ENCODE measurements around the gene GPR137.

The GPR137 gene

DNA sequence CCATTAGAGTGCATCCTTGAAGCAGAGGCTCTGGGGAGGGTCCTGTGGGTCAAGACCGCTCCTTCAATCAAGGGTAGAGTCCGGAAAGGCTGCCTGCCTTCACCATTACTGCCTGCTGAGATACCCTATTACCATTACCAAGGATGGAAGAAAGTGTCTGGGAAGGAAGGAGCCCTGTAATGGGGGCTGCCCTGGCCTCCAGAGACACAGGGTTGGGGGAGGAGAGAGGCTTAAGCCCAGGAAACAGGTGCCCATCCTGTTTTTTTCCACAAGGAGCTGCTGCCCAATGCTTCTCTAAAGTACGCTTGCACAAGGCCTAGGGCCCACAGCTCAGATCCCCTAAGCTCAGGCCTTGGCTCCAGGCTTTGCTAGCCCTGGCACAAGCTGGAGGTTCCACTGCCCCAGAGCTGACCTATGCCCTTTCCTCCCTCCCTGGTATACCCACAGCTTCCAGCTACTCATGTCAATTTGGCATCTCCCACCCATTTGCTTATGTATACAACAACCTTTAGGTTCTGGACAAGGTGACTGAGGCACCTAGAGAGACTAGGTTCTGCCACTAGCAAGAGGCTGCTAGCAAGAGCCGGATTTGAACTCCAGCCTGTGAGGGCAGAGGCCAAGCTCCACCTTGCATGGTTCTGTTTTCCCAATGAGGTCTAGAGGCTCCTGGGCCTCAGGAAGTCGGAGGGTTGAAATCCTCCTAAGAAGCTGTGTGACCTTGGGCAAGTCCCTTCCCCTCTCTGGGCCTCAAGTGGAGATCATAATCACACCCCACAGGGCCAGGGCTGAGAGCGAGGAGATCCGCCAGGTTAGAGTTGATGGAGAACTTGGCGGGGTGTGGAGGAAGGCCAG lies 35.9 kb upstream of the GPR137 start:
- DNase-seq (ENCODE audit: low spot score), result no peak

DNA sequence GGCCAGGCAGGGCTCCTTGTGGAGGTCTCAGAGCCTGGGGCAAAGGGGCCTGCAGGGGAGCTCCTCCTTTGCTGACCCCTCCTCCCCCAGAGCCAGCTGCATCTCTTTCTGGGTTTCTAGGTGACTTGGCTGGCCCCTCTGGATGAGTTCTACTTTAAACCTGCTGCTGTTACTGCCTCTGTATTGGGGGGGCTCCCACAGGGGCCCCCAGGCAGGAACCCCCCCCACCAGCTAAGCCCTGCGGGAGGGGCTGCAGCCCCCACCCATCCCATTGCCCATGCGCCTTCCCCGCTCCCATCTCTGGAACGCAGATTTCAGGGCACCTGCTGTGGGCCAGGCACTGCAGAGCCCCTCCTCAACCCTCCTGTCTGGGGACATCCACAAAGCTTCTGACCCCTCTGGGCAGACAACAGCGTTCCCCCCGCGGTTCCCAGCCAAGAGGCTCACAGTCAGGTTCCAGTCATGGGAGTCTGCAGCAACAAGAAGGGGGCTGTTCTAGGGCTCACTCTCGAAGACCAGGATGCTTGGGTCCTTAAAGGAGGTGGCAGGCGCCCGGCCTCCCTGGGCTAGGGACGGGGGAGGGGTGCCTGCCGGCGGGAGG lies 35.1 kb upstream of the GPR137 start:
- no peak for DNase-seq (ENCODE audit: low spot score)

DNA sequence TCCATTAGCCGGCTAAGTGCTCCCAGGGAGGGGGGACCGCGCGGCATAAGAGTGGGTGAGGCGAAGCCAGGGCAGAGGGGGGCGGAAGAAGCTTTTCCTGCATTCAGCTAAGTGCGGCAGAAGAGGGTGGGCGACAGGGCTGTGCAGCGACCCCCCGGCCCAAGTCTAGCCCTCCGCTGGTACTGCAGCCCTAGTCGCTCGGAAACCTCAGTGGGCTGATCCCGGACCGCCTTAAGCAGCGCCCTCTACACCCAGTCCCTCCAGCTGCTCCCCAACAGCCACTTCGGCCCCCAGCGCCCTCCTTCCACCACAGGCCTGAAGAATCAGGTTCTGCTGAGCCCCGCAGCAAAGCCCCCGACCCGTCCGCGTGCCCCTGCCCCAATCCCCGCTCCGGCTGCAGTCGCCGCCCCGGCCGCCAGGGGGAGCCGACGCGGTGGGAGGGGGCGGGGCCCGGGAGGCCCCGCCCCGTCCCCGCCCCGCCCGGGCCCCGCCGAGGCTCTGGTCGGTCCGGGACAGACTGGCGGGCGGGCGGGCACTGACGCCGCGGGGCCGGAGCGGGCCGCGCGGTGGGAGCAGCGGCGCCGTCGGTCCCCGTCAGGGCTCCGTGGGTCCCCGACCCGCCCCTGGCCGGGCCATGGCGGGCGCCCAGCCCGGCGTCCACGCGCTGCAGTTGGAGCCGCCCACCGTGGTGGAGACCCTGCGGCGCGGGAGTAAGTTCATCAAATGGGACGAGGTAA lies 34.5 kb upstream of the GPR137 start, which contains the start of gene PLCB3:
Gene PLCB3, plus strand, starts transcription at position 515 of the 737 bp plus-strand sequence. Its CDS starts 120 bp downstream, at position 635.
- DNase-seq (ENCODE audit: low spot score), result no peak

DNA sequence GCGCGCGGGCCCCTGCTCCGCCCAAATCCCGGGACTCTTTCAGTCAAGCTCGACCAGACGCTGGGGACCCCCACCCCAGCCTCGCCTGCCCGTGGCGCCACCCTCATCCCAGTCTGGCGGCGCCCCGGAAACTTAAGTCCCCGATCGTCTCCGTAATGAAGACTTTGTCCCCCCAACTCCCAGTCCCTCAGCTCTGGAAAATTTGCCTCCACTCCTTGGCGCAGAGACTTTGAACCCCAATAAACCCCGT lies 34.0 kb upstream of the GPR137 start:
- no peak for DNase-seq (ENCODE audit: low spot score)

DNA sequence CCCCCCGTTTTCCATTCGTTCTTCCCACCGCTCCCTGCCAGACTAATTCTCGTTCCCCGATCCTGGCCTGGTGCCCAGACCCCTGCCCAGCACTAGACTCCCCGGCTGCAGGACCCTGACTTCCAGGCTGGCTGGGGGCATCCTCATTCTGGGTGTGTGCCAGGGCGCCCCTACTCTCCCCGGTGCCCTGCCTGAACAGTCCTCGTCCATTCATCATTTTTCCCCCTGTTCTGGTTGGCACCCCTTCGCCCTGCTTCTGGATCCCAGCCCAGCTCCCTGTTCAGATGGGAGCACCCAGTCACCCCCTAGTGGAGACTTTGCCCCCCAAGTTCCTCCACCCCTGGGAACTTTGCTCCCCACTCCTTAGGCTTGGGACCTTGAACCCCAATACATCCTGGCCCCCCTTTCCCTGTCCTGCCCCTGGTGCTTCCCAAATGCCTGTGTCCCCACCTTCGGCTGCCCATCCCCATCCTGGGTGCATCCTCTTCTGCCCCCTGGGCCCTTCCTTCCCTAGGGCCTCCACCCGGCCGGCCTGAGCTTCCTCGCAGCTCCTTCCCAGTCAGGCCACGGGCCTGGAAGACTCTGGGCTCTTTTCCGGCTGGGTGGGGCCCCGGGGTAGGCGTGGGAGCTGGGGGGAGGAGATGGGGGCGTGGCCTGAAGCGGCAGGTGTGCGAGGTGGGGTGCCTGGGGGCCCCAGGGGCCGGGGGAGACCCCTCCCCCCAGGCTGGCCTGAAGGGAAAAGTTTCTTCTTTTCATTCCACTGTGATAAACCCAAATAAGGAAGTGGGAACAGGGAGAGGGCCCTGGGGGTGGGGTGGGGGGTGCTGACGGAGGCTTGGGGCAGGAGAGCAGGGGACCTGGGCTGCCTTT lies 33.4 kb upstream of the GPR137 start:
- DNase-seq (ENCODE audit: low spot score), result no peak

DNA sequence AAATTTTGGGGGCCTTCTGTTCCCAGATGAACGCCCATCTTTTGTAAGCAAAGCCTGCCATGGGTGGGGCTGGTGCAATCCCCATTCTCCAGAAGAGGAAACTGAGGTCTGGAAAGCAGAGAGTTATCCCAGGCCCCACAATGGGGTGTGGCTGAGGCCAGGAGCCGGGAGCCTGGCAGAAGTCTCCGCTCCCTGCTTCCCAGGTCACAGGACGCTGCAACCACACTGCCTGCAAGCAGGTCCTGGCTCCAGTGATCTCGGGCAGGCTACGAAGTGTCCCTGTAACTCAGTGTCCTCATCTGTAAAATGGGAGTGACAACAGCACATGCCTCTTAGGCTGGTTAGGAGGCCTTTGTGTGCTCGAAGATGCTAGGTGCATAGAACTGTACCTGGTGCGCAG lies 32.6 kb upstream of the GPR137 start:
- DNase-seq (ENCODE audit: low spot score), result no peak

DNA sequence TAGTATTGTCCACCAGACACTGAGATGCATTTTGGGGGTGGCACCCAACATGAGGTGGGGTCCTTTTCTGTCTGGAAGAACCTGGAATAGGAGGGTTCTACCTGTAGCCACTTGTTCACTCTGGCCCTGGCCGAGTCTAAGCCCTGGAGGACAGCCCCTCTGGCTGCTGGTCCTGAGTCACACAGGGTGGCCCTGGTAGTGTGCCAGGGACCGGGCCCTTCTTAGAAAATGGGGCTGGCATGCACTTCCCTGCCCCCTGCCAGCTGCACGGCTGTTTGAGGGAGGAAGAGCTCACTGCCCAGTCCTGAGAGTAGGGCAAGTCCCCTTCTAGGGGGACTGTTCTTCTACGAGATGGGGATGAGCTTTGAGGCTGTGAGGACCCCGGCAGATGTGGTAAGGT lies 32.2 kb upstream of the GPR137 start:
- no peak for DNase-seq (ENCODE audit: low spot score)

DNA sequence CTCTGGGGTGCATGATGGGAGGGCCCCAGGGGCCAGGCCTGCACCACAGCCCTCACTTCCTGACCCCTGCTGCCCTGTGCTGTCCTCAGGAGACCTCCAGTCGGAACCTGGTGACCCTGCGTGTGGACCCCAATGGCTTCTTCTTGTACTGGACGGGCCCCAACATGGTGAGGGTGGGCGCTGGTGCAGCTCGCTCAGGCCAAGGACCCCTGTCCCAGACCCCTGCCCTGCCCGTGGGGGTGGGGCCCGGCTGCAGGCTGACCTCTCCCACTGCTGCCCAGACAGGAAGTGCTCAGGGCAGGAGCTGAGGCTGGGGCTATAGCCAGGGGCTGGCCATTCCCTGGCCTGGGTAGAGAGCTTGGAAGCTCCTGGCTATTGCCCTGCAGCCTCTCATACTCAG lies 31.3 kb upstream of the GPR137 start:
- no peak for DNase-seq (ENCODE audit: low spot score)

DNA sequence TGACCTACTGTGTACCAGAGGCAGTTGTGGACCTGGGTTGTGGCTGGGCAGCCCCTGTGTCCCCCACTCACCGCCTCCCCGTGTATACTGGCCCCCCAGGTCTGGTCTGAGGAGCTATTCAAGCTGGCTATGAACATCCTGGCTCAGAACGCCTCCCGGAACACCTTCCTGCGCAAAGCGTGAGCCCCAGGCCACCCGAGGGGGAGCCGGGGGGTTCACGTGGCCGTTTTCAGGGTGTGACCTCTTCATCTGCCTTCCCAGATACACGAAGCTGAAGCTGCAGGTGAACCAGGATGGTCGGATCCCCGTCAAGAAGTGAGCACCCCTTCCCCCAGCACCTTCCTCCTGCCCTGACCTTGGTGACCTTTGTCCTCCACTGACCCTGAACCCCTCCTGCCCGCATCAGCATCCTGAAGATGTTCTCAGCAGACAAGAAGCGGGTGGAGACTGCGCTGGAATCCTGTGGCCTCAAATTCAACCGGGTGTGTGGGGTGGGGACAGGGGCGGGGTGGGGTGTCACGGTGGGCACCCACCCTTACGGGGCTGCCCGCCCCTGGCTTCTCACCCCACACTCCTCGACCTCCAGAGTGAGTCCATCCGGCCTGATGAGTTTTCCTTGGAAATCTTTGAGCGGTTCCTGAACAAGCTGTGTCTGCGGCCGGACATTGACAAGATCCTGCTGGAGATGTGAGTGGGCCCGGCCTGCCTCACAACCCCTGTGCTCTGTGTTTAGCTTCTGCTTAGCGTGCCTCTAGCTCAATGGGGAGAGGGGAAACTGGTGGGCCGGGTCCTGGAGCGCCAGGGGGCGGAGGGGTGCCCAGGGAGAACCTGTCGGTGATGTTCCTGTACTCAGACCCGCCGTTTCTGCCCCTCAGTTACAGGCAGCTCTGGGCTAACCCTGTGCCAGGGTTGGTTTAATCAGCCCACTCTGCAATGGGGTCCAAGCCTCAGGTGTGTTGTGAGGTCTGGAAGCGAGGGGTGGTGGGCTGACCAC lies 30.2 kb upstream of the GPR137 start:
- DNase-seq (ENCODE audit: low spot score), result no peak

DNA sequence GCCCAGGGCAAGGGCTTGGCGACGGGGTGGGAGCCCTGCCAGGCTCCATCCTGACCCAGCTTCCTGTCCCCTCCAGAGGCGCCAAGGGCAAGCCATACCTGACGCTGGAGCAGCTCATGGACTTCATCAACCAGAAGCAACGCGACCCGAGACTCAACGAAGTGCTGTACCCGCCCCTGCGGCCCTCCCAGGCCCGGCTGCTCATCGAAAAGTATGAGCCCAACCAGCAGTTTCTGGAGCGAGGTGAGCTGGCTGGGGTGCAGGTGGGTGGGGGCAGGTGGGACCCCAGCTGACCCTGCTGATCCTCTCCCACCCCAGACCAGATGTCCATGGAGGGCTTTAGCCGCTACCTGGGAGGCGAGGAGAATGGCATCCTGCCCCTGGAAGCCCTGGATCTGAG lies 29.3 kb upstream of the GPR137 start:
- no peak for DNase-seq (ENCODE audit: low spot score)

DNA sequence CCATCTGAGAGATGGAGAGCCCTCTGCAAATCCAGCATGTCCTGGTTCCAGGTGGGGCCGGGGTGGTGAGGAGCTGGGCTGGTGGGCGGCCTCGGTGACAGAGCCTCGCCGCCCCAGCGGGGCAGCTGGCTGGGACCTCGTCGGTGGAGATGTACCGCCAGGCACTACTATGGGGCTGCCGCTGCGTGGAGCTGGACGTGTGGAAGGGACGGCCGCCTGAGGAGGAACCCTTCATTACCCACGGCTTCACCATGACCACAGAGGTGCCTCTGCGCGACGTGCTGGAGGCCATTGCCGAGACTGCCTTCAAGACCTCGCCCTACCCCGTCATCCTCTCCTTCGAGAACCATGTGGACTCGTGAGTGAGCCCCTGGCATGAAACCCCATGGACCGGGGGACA lies 27.3 kb upstream of the GPR137 start:
- no peak for DNase-seq (ENCODE audit: low spot score)

DNA sequence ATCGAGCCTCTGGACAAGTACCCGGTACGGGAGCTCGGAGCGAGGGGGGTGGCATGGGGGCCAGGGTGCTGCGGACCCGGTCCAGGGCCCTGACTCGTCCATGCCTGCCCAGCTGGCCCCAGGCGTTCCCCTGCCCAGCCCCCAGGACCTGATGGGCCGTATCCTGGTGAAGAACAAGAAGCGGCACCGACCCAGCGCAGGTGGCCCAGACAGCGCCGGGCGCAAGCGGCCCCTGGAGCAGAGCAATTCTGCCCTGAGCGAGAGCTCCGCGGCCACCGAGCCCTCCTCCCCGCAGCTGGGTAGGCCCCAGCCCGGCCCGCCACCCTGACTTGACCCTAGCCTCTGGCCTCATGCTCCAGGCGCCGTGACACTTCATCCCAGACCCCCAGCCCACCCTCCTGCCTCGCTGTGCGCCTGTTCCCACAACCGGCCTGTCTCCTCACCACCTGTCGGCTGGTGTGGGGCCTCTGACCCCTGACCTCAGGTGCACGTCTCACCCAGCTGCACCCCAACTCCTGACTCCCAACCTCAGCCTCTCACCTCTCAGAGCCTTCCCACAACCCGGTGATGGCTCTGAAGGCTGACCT lies 26.6 kb upstream of the GPR137 start:
- no peak for DNase-seq (ENCODE audit: low spot score)

DNA sequence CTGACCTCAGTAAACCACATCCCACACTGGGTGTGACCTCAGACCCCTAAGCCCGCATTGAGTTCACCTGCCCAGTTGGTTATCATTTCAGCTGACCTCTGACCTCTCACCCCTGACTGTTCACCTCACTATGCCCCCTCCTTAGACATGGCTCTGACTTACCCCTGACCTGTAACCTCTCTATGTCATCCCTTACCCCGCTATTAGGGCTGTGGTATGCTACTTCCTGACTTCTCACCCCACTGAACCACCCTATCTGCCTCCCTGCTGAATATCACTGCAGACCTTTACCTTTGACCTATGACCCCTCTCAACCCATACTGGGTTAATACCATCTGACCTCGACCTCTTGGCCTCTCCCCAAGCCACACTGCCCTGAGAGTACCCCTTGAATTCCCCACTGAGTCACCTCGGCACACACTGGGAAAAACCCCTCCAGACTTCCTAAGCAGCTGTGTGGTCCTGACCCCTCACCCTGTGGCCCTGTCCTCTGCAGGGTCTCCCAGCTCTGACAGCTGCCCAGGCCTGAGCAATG lies 26.0 kb upstream of the GPR137 start:
- no peak for DNase-seq (ENCODE audit: low spot score)

DNA sequence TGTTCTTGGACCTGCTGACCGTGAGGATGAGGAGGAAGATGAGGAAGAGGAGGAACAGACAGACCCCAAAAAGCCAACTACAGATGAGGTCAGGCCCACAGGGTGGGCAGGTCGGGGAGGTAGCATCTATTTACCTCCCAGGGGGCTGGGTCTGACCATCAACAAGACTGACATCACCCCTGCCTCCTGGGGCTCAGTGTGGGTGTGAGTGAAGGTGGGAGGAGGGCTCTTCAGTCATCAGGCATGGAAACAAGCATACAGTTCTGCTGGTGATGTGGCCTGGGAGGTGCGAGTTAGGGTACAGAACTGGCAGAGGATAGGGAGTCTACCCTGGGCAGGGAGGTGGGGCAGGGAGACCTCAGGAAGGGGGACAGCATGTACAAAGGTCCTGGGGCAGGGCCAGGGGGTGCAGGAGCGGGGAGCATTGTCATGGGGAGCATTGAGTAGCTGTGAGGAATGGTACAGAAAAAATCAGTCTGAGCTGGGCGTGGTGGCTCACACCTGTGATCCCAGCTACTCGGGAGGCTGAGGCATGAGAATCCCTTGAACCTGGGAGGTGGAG lies 25.4 kb upstream of the GPR137 start:
- no peak for DNase-seq (ENCODE audit: low spot score)

DNA sequence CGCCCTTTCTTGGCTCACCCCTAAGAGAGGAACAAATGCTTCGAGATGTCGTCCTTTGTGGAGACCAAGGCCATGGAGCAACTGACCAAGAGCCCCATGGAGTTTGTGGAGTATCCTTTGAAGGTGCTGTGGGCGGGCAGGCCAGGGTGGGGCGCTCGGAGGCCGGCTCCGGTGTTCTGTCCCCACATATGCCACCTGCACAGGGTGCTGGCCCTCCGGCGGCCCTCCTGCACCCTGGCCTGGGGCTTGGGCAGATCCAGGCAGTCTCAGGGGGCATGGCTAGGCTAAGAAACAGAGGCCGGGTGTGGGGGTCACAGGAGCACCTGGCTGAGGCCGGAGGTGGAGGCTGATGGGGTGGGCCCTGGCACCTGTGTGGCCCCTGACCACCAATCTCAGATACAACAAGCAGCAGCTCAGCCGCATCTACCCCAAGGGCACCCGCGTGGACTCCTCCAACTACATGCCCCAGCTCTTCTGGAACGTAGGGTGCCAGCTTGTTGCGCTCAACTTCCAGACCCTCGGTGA lies 24.0 kb upstream of the GPR137 start:
- DNase-seq (ENCODE audit: low spot score), result no peak

DNA sequence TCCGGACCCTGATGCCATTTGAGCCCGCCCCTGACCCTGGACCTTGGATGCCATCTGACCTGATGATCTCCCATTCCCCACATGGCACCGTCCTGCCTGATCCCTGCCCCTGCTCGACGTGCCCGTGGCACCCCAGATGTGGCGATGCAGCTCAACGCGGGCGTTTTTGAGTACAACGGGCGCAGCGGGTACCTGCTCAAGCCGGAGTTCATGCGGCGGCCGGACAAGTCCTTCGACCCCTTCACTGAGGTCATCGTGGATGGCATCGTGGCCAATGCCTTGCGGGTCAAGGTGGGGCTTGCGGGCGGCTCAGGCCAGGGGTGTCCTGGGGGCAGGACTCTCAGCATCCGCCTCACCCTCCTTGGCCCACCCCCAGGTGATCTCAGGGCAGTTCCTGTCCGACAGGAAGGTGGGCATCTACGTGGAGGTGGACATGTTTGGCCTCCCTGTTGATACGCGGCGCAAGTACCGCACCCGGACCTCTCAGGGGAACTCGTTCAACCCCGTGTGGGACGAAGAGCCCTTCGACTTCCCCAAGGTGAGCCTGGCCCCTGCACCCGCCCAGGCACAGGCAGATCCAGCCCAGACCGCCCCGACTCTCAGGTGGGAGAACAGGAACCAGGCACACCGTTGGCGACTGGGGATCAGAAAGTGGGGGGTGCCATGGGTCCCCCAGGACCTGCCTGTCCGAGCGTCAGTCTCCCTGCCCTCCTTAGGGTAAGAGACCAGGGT lies 23.2 kb upstream of the GPR137 start:
- DNase-seq (ENCODE audit: low spot score), result no peak

DNA sequence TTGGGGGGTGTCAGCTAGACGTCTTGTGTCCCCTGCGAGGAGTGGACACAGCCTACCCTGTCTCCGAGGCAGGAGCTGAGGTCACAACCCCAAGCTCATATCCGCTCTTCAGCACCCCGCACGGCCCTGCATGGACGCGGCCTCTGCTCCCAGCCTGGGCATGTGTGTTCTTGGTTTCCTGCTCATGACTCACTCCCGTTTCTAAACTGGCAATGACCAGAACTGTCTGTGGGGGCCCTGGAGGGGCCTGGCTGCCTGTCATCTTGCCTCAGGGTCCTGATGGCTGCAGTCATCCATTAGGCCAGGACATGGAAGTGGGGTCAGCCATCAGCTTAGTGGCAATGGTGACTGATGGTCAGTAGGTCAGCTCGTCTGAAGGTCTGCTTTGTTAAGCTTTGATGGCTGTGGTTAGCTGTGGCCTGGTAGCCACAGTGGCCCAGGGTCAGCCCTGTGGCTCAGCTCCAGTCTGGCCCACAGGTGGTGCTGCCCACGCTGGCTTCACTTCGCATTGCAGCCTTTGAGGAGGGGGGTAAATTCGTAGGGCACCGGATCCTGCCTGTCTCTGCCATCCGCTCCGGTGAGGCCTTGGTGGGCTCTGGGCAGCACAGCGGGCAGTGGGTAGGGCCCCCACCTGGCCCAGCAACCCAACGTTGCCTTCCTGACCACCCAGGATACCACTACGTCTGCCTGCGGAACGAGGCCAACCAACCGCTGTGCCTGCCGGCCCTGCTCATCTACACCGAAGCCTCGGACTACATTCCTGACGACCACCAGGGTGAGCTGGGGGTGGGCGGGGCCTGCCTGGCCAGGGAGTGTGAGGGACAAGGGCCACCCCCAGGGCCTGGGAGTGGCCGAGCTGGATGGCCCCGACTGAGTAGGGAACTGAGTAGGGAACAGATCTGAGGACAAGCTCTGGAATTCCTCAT lies 22.4 kb upstream of the GPR137 start:
- no peak for DNase-seq (ENCODE audit: low spot score)

DNA sequence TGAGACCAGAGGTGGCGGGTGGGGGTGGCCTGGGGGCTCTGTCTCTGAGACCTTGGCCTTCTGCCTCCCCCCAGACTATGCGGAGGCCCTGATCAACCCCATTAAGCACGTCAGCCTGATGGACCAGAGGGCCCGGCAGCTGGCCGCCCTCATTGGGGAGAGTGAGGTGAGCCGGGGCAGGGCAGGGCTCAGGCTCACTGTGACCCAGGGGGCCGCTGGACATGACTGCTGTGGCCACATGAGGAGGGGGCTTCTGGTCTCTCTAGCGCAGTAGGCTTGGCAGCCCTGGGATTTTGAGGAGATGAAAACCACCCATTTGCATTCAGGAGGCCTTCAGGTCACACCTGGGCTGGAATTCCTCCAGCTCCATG lies 21.7 kb upstream of the GPR137 start:
- DNase-seq (ENCODE audit: low spot score), result no peak
